Sigmoid colon (tissue), 4 donors: ENCODE measurements around the gene CTSE.
"Not testable (repeated sequence)": the region's sequence is repeated elsewhere in the genome, so short reads cannot be mapped to it uniquely, and the experiment has no call there.

Experiments
- CTCF ChIP-seq, 4 experiments: fragments of 450-650 bp in 3 of 4; fragments of 200-600 bp in 1 of 4; IDR thresholded peaks; one replicate each; pipeline ENCODE4 v1.5.1; 2016 to 2019; ENCODE audit warnings: antibody characterized with exemption in 4 of 4, mild to moderate bottlenecking in 3 of 4, moderate library complexity in 2 of 4
- EP300 ChIP-seq, 4 donors: sonication (generic); formaldehyde crosslinking; IDR thresholded peaks; one replicate each; pipeline ENCODE4 v1.6.1; 2017; ENCODE audit warnings: antibody characterized with exemption in 4 of 4
- POLR2A ChIP-seq, 2 donors: fragments of 450-650 bp; IDR thresholded peaks; one replicate each; pipeline ENCODE4 v1.6.1; 2016; ENCODE audit warnings: antibody characterized with exemption in 2 of 2, mild to moderate bottlenecking in 2 of 2, moderate library complexity in 2 of 2
- POLR2AphosphoS5 ChIP-seq, 4 donors: sonication (generic); formaldehyde crosslinking; IDR thresholded peaks; one replicate each; pipeline ENCODE4 v1.6.1; 2017; ENCODE audit warnings: antibody characterized with exemption in 4 of 4

DNA sequence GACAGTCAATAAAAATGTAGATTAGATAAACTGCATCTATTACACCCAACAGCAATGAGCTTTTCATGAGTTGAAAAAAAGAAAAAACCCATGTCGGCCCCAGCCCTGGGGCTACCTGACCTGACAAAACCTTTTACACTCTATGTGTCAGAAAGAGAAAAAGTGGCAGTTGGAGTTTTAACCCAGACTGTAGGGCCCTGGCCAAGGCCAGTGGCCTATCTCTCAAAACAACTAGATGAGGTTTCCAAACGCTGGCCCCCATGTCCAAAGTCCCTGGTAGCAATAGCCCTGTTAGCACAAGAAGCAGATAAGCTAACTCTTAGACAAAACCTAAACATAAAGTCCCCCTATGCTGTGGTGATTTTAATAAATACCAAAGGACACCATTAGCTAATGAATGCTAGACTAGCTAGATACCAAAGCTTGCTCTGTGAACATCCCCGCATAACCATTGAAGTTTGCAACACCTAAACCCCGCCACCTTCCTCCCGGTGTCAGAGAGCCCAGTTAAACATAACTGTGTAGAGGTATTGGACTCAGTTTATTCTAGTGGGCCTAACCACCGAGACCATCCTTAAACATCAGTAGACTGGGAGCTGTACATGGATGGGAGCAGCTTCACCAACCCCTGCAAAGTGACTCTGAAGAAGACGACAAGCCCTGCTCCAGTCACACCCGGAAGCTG lies 32.1 kb upstream of the CTSE start:
- TF ChIP-seq EP300, CTCF, POLR2A, POLR2AphosphoS5 (IDR thresholded peaks at IDR 0.05): not testable (repeated sequence)
